Fibroblast of villous mesenchyme (primary cell): ENCODE results near the gene REPIN1. TPM values are rescaled to one million over a fixed set of nuclear protein-coding genes. Genes with fewer than 3 reads are reported as not detected.

Experiments used
- DNase-seq: peaks from one replicate; pipeline ENCODE4 v3.0.0-alpha.2; 2010; ENCODE audit warnings: low read depth
- H3K4me3 ChIP-seq: 2 replicates; pipeline ENCODE4 v1.5.1; 2011; ENCODE audit warnings: low read depth, mild to moderate bottlenecking, low read length
- CTCF ChIP-seq: IDR thresholded peaks from 2 replicates; pipeline ENCODE4 v1.5.1; 2012; ENCODE audit warnings: low read depth, mild to moderate bottlenecking, low read length; ENCODE audit not compliant: insufficient read depth
- total RNA-seq: library from RNA; depleted of rRNA; stranded (reverse); fragments of >200 nt; gene quantifications from 2 replicates; pipeline ENCODE4 v1.2.3, GENCODE V29; 2012

Gene REPIN1
- total RNA-seq, 1 donor: 98.4 TPM

- no peak for TF ChIP-seq CTCF
- no peak overlapping the region for H3K4me3 ChIP-seq
- DNase-seq: no peak
Measured at GRCh38 chr7:150421831-150422230, 53.2 kb downstream of the REPIN1 start.

Other genes with a start within 250 kb of the REPIN1 start
- 6.8 and 13.0 TPM in 2 replicates for gene LRRC61, start 45.5 kb upstream of the REPIN1 start, total RNA-seq
- gene ACTR3C, start 45.3 kb upstream of the REPIN1 start, total RNA-seq: 7.4 and 13.4 TPM in 2 replicates
- gene RARRES2, start 27.2 kb upstream of the REPIN1 start, total RNA-seq: 139 and 185 TPM in 2 replicates
- 3.0 and 5.2 TPM in 2 replicates for gene ZNF775, start 10.5 kb downstream of the REPIN1 start, total RNA-seq
- under 0.01 TPM in 1 of 2 replicates, not detected in the other for gene GIMAP8, start 81.8 kb downstream of the REPIN1 start, total RNA-seq
- not detected in 2 replicates for gene GIMAP7, start 146.1 kb downstream of the REPIN1 start, total RNA-seq
- gene GIMAP4, start 198.6 kb downstream of the REPIN1 start, total RNA-seq: not detected in 2 replicates